HG03139 (cell line): Measurements from ENCODE around the gene CEP120.
A peak's percentile ranks its signal among the peaks of the same experiment; 100 is the strongest.
"Not testable (repeated sequence)": the region's sequence is repeated elsewhere in the genome, so short reads cannot be mapped to it uniquely, and the experiment has no call there.

Source experiments
- ATAC-seq: cut with Tn5 transposase; IDR thresholded peaks from one replicate; pipeline ENCODE4 v1.9.1; 2021; ENCODE audit not compliant: unreplicated experiment

CEP120 gene

GRCh38 chr5:123439709-123440108 lies 16.5 kb upstream of the CEP120 start:
- no peak for ATAC-seq

- no peak for ATAC-seq
Observed at GRCh38 chr5:123438902-123439301, 15.7 kb upstream of the CEP120 start.

GRCh38 chr5:123438244-123438643 lies 15.0 kb upstream of the CEP120 start:
- ATAC-seq, result no peak

- no peak for ATAC-seq
Observed at GRCh38 chr5:123436201-123436600, 13.0 kb upstream of the CEP120 start.

GRCh38 chr5:123434796-123435195 lies 11.6 kb upstream of the CEP120 start:
- no peak for ATAC-seq

- ATAC-seq, result no peak
Observed at GRCh38 chr5:123433596-123433995, 10.4 kb upstream of the CEP120 start.

GRCh38 chr5:123430441-123430840 lies 7.2 kb upstream of the CEP120 start:
- not testable (repeated sequence) for ATAC-seq

- ATAC-seq, result no peak
Observed at GRCh38 chr5:123429993-123430392, 6.8 kb upstream of the CEP120 start.

- ATAC-seq, result no peak
Observed at GRCh38 chr5:123429221-123429954, 6.2 kb upstream of the CEP120 start.

GRCh38 chr5:123428521-123429220 lies 5.5 kb upstream of the CEP120 start:
- ATAC-seq, result no peak

GRCh38 chr5:123427281-123427680 lies 4.1 kb upstream of the CEP120 start:
- ATAC-seq, result no peak

- no peak for ATAC-seq
Observed at GRCh38 chr5:123425431-123425830, 2.2 kb upstream of the CEP120 start.

GRCh38 chr5:123422433-123423277 lies 548 bp downstream of the CEP120 start:
- peak; percentile 8 for ATAC-seq

- no peak for ATAC-seq
Observed at GRCh38 chr5:123421773-123422172, 1.4 kb downstream of the CEP120 start.

GRCh38 chr5:123414974-123415373 lies 8.2 kb downstream of the CEP120 start:
- no peak for ATAC-seq

GRCh38 chr5:123412206-123412605 lies 11.0 kb downstream of the CEP120 start:
- no peak for ATAC-seq

GRCh38 chr5:123401999-123402398 lies 21.2 kb downstream of the CEP120 start:
- not testable (repeated sequence) for ATAC-seq

GRCh38 chr5:123401320-123401719 lies 21.9 kb downstream of the CEP120 start:
- no peak for ATAC-seq

GRCh38 chr5:123400870-123401291 lies 22.3 kb downstream of the CEP120 start:
- ATAC-seq, result not testable (repeated sequence)

- no peak for ATAC-seq
Observed at GRCh38 chr5:123398058-123398733, 25.0 kb downstream of the CEP120 start.

GRCh38 chr5:123397538-123397937 lies 25.7 kb downstream of the CEP120 start:
- no peak for ATAC-seq
